HG02759 (cell line): ENCODE measurements around the gene TACO1.

Experiments used
- ATAC-seq: cut with Tn5 transposase; IDR thresholded peaks from one replicate; pipeline ENCODE4 v1.9.1; 2021; ENCODE audit warnings: mild to moderate bottlenecking, moderate library complexity; ENCODE audit not compliant: unreplicated experiment

TACO1 gene

GRCh38 chr17:63598281-63598680 lies 2.4 kb upstream of the TACO1 start:
- no peak for ATAC-seq

GRCh38 chr17:63601439-63602371 lies 1.0 kb downstream of the TACO1 start:
- no peak for ATAC-seq

- no peak for ATAC-seq
Observed at GRCh38 chr17:63609816-63610573, 9.3 kb downstream of the TACO1 start.

GRCh38 chr17:63610854-63611253 lies 10.2 kb downstream of the TACO1 start:
- ATAC-seq = no peak

GRCh38 chr17:63611354-63611753 lies 10.7 kb downstream of the TACO1 start:
- ATAC-seq = no peak

- no peak for ATAC-seq
Observed at GRCh38 chr17:63613663-63614062, 13.0 kb downstream of the TACO1 start.

GRCh38 chr17:63621229-63621683 lies 20.6 kb downstream of the TACO1 start:
- no peak for ATAC-seq

- peak; percentile 88 for ATAC-seq
Observed at GRCh38 chr17:63621684-63622573, 21.2 kb downstream of the TACO1 start, which contains the start of gene MAP3K3. Gene MAP3K3, plus strand, starts transcription at chr17:63622417. Its CDS starts 343 bp downstream, at chr17:63622760.

GRCh38 chr17:63622574-63623390 lies 22.1 kb downstream of the TACO1 start:
- ATAC-seq = peak; percentile 25

- no peak for ATAC-seq
Observed at GRCh38 chr17:63623786-63624530, 23.3 kb downstream of the TACO1 start.

- ATAC-seq = no peak
Observed at GRCh38 chr17:63624531-63624880, 23.8 kb downstream of the TACO1 start.

- ATAC-seq = no peak
Observed at GRCh38 chr17:63626551-63627180, 26.0 kb downstream of the TACO1 start.

GRCh38 chr17:63629627-63630026 lies 28.9 kb downstream of the TACO1 start:
- no peak for ATAC-seq

- ATAC-seq = no peak
Observed at GRCh38 chr17:63631062-63631461, 30.4 kb downstream of the TACO1 start.

GRCh38 chr17:63631626-63632025 lies 30.9 kb downstream of the TACO1 start:
- ATAC-seq = no peak

GRCh38 chr17:63633742-63634141 lies 33.0 kb downstream of the TACO1 start:
- no peak for ATAC-seq

GRCh38 chr17:63634163-63634562 lies 33.5 kb downstream of the TACO1 start:
- no peak for ATAC-seq

- no peak for ATAC-seq
Observed at GRCh38 chr17:63634816-63635215, 34.1 kb downstream of the TACO1 start.

- no peak for ATAC-seq
Observed at GRCh38 chr17:63635290-63635689, 34.6 kb downstream of the TACO1 start.
